Stimulated activated CD4-positive, alpha-beta T cell treated with anti-CD3 and anti-CD28 coated beads, Interleukin-2, amount 100 ng/mL, for 24 hours (primary cell): ENCODE results near the gene CSN3.

ENCODE experiments used
- DNase-seq, 2 donors: peaks; one replicate each; pipeline ENCODE4 v3.0.0-alpha.2; 2020

CSN3 gene

GRCh38 chr4:70298051-70298450 lies 55.7 kb downstream of the CSN3 start:
- no peak for DNase-seq

- no peak for DNase-seq
These were observed 57.2 kb downstream of the CSN3 start for GRCh38 chr4:70299643-70300042.

- no peak for DNase-seq
These were observed 57.8 kb downstream of the CSN3 start for GRCh38 chr4:70300215-70300614.
